ENCODE data around the gene NTHL1. TPM values are rescaled to one million over a fixed set of nuclear protein-coding genes. Genes with fewer than 3 reads are reported as not detected.

Gene NTHL1
- total RNA-seq, 1 donor from 2014 or later = 13.6 TPM

DNA sequence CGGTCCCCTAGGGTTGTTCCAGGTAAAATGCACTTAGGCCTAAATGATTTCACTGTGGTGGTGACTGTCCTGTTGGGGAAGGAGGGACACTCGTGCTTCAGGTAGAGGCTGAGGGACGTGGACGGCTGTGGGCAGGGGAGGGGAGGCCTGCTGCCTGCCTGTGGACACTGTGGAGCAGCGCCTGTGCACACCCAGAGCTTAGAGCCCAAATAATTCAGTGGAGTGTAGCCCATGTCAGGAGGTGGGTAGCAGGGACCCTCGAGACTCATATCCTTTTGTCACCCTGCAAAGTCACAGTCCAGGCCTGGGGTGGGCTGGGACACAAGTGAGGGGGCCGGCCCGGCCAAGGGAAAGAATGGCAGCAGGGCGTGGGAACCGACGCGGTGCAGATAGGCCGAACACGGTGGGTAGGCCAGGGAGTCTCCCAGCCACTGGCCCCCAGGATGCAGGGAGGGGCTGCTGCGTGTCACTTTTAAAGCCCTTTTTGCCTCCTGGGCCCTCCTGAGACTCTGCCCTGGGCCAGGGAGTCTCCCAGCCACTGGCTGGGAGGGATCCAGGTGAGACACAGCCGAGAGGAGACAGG, 21.7 kb downstream of the NTHL1 start:
- H3K27me3 ChIP-seq (ENCODE audit: control insufficient read depth in 3 of 3, insufficient read depth in 3 of 3, low read length in 3 of 3) = peaks cover 3 to 11% (median 4%) of the 10 kb centered on the region in 3 donors
- H3K27ac ChIP-seq (ENCODE audit: low read depth, low read length) = no peak overlapping the region
- H3K36me3 ChIP-seq (ENCODE audit: control insufficient read depth in 3 of 3, insufficient read depth in 3 of 3, low read length in 3 of 3) = no peaks in the 10 kb centered on the region
- peak overlapping the region; percentile 33 to 67 (median 48) for H3K4me3 ChIP-seq (ENCODE audit: low read length in 3 of 3)
- H3K4me1 ChIP-seq (ENCODE audit: control insufficient read depth in 3 of 3, insufficient read depth in 3 of 3, low read length in 3 of 3) = peaks cover 26 to 44% (median 42%) of the 10 kb centered on the region in 3 donors
- H3K9ac ChIP-seq (ENCODE audit: low read depth in 1 of 3, low read length in 3 of 3) = peak overlapping the region in 2 of 3 donors; percentile 10 to 76
- no peaks in the 10 kb centered on the region for H3K9me3 ChIP-seq (ENCODE audit: control insufficient read depth in 3 of 3, low read length in 3 of 3)

DNA sequence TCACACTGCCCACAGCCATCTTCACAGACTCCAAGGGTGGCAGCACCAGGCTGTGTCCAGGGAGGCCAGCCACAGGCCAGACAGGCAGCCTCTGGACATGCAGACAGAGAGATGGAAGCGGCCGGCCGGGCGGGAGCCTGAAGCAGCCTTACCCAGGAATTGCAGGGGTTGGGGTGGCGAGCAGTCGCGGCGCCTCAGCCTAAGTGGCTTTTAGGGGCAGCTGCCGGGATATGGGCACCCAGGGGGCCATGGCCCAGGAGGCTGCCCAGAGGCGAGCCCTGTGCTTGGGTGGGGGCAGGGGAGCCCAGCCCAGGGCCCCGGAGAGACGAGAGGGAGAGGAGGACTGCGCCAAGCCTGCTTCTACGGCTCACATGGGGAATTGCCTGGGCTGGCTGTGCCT, 22.4 kb downstream of the NTHL1 start:
- H3K9ac ChIP-seq (ENCODE audit: low read depth in 1 of 3, low read length in 3 of 3) = peak overlapping the region in 2 of 3 donors; percentile 4 to 25
- peaks cover 26 to 44% (median 42%) of the 10 kb centered on the region in 3 donors for H3K4me1 ChIP-seq (ENCODE audit: control insufficient read depth in 3 of 3, insufficient read depth in 3 of 3, low read length in 3 of 3)
- no peak overlapping the region for H3K27ac ChIP-seq (ENCODE audit: low read depth, low read length)
- peaks cover 5 to 15% (median 10%) of the 10 kb centered on the region in 3 donors for H3K27me3 ChIP-seq (ENCODE audit: control insufficient read depth in 3 of 3, insufficient read depth in 3 of 3, low read length in 3 of 3)
- H3K4me3 ChIP-seq (ENCODE audit: low read length in 3 of 3) = no peak overlapping the region
- no peaks in the 10 kb centered on the region for H3K36me3 ChIP-seq (ENCODE audit: control insufficient read depth in 3 of 3, insufficient read depth in 3 of 3, low read length in 3 of 3)
- H3K9me3 ChIP-seq (ENCODE audit: control insufficient read depth in 3 of 3, low read length in 3 of 3) = no peaks in the 10 kb centered on the region

DNA sequence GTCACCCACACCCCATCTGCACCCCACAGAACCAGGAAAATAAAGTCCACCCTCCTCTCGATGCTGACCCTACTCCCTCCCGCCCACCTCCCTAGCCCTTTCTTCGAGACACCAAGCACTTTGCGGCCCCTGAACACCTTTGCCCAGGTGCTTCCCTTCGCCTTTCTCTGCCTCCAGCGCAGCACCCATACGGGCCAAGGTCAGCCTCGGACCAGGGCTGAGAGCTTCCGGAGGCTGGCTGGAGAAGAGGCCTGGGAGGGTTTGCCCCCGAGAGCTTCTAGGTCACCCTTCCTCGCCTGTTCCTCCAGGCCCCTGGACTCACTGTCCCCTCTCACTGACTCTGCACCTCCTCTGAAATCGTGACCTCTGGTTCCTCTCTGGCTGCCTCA, 23.6 kb downstream of the NTHL1 start:
- H3K4me1 ChIP-seq (ENCODE audit: control insufficient read depth in 3 of 3, insufficient read depth in 3 of 3, low read length in 3 of 3) = peaks cover 33 to 54% (median 46%) of the 10 kb centered on the region in 3 donors
- peak overlapping the region in 1 of 3 donors; percentile 72 for H3K4me3 ChIP-seq (ENCODE audit: low read length in 3 of 3)

DNA sequence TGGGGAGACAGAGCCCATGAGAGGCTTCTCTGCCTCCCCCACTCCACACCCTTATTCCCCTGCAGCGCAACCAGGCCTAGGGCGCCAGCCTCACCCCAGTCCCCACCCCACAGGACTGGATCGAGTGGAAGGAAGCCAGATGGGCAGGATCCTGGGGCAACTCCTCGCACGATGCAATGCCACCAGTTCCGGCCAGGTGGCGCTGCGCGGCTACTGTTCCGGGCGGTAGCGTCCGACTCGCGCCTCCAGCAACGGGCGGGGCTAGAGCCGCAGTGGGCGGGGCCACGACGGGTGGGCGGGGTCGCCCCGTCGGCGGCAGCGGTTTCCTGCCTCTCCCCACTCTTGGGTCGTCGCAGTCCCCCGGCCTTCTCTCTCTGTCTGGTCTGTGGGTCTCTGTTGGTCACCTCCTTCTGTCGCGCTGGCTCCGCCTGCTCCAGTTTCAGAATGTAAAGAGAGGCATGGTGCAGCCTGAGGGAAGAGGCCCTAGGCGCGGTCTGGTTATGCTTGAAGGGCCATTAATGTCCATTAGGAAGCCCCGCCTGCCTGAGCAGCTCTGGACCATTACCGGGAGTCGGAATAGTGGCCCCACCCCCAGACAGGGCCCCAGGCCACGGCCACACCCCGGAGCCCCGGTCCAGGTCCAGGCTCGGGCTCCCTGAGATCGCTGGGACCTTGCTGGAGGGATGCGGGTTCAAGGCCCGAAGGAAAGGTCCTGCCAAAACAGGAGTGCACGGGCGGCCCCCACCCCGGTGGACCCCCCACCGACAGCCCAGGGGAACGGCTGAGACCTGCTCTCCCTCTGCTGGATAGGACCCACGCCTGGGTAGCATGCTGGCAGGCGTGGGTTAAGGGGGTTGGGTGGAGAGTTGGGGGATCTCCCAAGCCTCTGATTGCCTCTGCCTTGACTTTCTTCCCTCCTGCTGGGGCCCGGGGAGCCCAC, 24.3 kb downstream of the NTHL1 start:
- H3K4me3 ChIP-seq (ENCODE audit: low read length in 3 of 3) = peak overlapping the region; percentile 56 to 72 (median 63)
- peak overlapping the region; percentile 15 to 69 (median 43) for H3K9ac ChIP-seq (ENCODE audit: low read depth in 1 of 3, low read length in 3 of 3)
- H3K9me3 ChIP-seq (ENCODE audit: control insufficient read depth in 3 of 3, low read length in 3 of 3) = no peaks in the 10 kb centered on the region
- H3K27ac ChIP-seq (ENCODE audit: low read depth, low read length) = peak overlapping the region; percentile 52
- H3K36me3 ChIP-seq (ENCODE audit: control insufficient read depth in 3 of 3, insufficient read depth in 3 of 3, low read length in 3 of 3) = no peaks in the 10 kb centered on the region
- peaks cover 31 to 48% (median 44%) of the 10 kb centered on the region in 3 donors for H3K4me1 ChIP-seq (ENCODE audit: control insufficient read depth in 3 of 3, insufficient read depth in 3 of 3, low read length in 3 of 3)
- H3K27me3 ChIP-seq (ENCODE audit: control insufficient read depth in 3 of 3, insufficient read depth in 3 of 3, low read length in 3 of 3) = peaks cover 20 to 28% (median 26%) of the 10 kb centered on the region in 3 donors

More for the DNA sequence above, 23.6 kb downstream of the NTHL1 start:
- Histone ChIP-seq H3K9ac (ENCODE audit: low read depth in 1 of 3, low read length in 3 of 3) (peak overlapping the region in 1 of 3 donors; percentile 64), H3K36me3 (ENCODE audit: control insufficient read depth in 3 of 3, insufficient read depth in 3 of 3, low read length in 3 of 3) (no peaks in the 10 kb centered on the region), H3K9me3 (ENCODE audit: control insufficient read depth in 3 of 3, low read length in 3 of 3) (no peaks in the 10 kb centered on the region), H3K27me3 (ENCODE audit: control insufficient read depth in 3 of 3, insufficient read depth in 3 of 3, low read length in 3 of 3) (peaks cover 18 to 25% (median 23%) of the 10 kb centered on the region in 3 donors), H3K27ac (ENCODE audit: low read depth, low read length) (peak overlapping the region; percentile 52)

DNA sequence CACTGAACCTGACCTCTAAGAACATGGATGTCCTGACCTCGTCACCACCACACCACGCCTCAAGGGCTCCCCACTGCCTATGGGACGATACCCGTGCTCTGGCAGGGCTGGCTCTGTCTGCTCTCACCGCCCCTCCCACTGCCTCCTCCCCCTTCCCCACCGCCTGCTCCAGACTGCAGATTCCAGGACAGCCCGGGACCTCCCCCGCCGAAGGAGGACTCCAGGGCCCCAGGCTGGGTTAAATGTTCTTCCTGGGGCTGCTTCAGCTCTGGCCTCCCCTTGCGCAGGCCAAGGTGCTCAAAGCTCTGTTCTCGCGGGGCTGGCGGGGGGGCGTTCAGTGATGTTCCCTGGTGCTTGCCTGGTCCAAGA, 24.9 kb downstream of the NTHL1 start:
- Histone ChIP-seq H3K36me3 (ENCODE audit: control insufficient read depth in 3 of 3, insufficient read depth in 3 of 3, low read length in 3 of 3) (no peaks in the 10 kb centered on the region), H3K9ac (ENCODE audit: low read depth in 1 of 3, low read length in 3 of 3) (peak overlapping the region in 1 of 3 donors; percentile 69), H3K4me3 (ENCODE audit: low read length in 3 of 3) (peak overlapping the region; percentile 49 to 63 (median 56)), H3K9me3 (ENCODE audit: control insufficient read depth in 3 of 3, low read length in 3 of 3) (no peaks in the 10 kb centered on the region), H3K27me3 (ENCODE audit: control insufficient read depth in 3 of 3, insufficient read depth in 3 of 3, low read length in 3 of 3) (peaks cover 20 to 30% (median 26%) of the 10 kb centered on the region in 3 donors), H3K4me1 (ENCODE audit: control insufficient read depth in 3 of 3, insufficient read depth in 3 of 3, low read length in 3 of 3) (peaks cover 27 to 41% (median 38%) of the 10 kb centered on the region in 3 donors), H3K27ac (ENCODE audit: low read depth, low read length) (no peak overlapping the region)

DNA sequence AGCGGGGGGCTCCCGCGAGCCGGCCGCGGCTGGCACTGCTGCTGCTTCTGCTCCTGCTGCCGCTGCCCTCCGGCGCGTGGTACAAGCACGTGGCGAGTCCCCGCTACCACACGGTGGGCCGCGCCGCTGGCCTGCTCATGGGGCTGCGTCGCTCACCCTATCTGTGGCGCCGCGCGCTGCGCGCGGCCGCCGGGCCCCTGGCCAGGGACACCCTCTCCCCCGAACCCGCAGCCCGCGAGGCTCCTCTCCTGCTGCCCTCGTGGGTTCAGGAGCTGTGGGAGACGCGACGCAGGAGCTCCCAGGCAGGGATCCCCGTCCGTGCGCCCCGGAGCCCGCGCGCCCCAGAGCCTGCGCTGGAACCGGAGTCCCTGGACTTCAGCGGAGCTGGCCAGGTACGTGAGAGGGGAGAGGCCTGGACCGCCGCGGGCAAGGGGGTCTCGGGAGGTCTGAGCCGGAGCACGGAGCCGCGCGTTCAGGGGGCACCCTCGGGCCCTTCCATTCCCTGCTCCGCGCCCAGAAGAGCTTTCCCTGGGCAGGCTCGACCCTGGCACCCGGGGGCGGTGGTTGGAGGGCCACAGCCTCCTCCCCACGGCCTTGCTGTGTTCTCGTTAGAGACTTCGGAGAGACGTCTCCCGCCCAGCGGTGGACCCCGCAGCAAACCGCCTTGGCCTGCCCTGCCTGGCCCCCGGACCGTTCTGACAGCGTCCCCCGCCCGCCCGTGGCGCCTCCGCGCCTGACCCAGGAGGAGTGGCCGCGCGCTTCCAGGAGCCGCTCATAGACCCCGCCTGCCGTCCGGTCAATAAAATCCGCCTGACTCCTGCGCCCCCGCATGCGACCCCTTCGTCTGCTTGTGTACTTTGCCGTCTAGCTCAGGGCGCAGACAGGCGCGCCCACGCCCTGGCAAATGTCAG, 27.5 kb downstream of the NTHL1 start:
- Histone ChIP-seq H3K27me3 (ENCODE audit: control insufficient read depth in 3 of 3, insufficient read depth in 3 of 3, low read length in 3 of 3) (peaks cover 25 to 27% (median 26%) of the 10 kb centered on the region in 3 donors), H3K9me3 (ENCODE audit: control insufficient read depth in 3 of 3, low read length in 3 of 3) (no peaks in the 10 kb centered on the region), H3K36me3 (ENCODE audit: control insufficient read depth in 3 of 3, insufficient read depth in 3 of 3, low read length in 3 of 3) (no peaks in the 10 kb centered on the region), H3K4me3 (ENCODE audit: low read length in 3 of 3) (no peak overlapping the region), H3K4me1 (ENCODE audit: control insufficient read depth in 3 of 3, insufficient read depth in 3 of 3, low read length in 3 of 3) (peaks cover 18 to 26% (median 25%) of the 10 kb centered on the region in 3 donors), H3K27ac (ENCODE audit: low read depth, low read length) (no peak overlapping the region), H3K9ac (ENCODE audit: low read depth in 1 of 3, low read length in 3 of 3) (no peak overlapping the region)

DNA sequence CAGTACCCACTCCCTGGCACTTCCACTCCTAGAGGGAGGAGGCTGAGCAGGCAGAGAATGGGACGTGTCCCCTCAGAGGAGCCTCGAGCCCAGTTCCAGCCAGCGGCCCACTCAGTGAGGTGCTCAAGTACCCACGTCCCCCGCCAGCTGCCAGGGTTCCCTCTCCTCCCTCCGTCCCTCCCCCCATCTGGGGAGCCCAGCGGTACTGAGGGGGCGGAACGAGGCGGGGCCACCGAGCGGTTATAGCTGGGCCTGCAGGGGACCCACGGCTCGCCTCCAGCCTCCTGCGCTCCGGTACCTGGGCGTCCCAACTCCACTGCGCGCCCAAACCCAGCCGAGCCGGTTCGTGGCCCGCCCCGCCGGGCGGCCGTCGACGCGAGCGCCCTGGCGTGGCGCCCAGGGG, 28.1 kb downstream of the NTHL1 start, which contains the start of gene NPW:
NPW (plus strand) TSS at position 268 of the 403 bp plus-strand sequence.
- H3K27ac ChIP-seq (ENCODE audit: low read depth, low read length) = no peak within 1 kb of the TSS
- H3K4me1 ChIP-seq (ENCODE audit: control insufficient read depth in 3 of 3, insufficient read depth in 3 of 3, low read length in 3 of 3) = peaks cover 18 to 26% (median 22%) of the 10 kb centered on the region in 3 donors
- H3K9ac ChIP-seq (ENCODE audit: low read depth in 1 of 3, low read length in 3 of 3) = no peak within 1 kb of the TSS
- no peak within 1 kb of the TSS for H3K4me3 ChIP-seq (ENCODE audit: low read length in 3 of 3)
- H3K9me3 ChIP-seq (ENCODE audit: control insufficient read depth in 3 of 3, low read length in 3 of 3) = no peaks in the 10 kb centered on the region
- H3K27me3 ChIP-seq (ENCODE audit: control insufficient read depth in 3 of 3, insufficient read depth in 3 of 3, low read length in 3 of 3) = peaks cover 25 to 27% (median 26%) of the 10 kb centered on the region in 3 donors
- H3K36me3 ChIP-seq (ENCODE audit: control insufficient read depth in 3 of 3, insufficient read depth in 3 of 3, low read length in 3 of 3) = no peaks in the 10 kb centered on the region

DNA sequence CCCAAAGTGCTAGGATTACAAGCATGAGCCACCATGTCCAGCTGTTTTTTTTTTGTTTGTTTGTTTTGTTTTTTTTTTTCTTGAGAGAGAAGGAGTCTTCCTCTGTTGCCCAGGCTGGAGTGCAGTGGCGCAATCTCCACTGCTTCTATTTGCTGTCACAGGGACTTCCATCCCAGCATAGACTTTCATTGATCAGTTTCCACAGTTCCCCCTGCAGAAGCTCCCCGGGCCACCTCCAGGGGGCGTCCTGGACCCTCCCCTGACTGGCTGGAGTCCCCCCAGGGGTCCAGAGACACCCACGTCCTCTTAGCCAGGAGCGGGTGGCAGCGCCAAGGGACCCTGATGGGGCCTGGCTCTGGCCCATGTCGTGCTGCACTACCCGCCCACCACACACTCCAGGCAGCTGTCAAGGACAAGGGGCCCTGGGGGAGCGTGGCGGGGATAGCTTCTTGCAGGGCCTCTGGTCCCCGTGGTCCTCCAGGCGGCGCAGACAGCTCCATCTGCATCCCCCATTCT, 31.2 kb downstream of the NTHL1 start:
- Histone ChIP-seq H3K27me3 (ENCODE audit: control insufficient read depth in 3 of 3, insufficient read depth in 3 of 3, low read length in 3 of 3) (peaks cover 21 to 24% (median 23%) of the 10 kb centered on the region in 3 donors), H3K4me3 (ENCODE audit: low read length in 3 of 3) (no peak overlapping the region), H3K27ac (ENCODE audit: low read depth, low read length) (no peak overlapping the region), H3K4me1 (ENCODE audit: control insufficient read depth in 3 of 3, insufficient read depth in 3 of 3, low read length in 3 of 3) (peaks cover 6 to 10% (median 6%) of the 10 kb centered on the region in 3 donors), H3K9ac (ENCODE audit: low read depth in 1 of 3, low read length in 3 of 3) (no peak overlapping the region), H3K9me3 (ENCODE audit: control insufficient read depth in 3 of 3, low read length in 3 of 3) (no peaks in the 10 kb centered on the region), H3K36me3 (ENCODE audit: control insufficient read depth in 3 of 3, insufficient read depth in 3 of 3, low read length in 3 of 3) (no peaks in the 10 kb centered on the region)

DNA sequence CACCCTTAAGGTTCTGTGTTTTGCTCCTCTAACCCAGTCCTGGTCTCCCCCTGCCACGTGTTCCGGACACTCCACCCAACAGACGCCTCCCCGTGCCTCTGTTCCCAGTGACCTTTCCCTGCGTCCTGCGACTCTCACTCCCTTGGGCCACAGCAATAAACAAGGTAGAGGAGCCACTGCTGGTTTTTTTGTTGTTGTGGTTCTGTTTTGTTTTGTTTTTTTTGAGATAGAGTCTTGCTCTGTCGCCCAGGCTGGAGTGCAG, 31.8 kb downstream of the NTHL1 start:
- H3K4me1 ChIP-seq (ENCODE audit: control insufficient read depth in 3 of 3, insufficient read depth in 3 of 3, low read length in 3 of 3) = peaks cover 6 to 10% (median 6%) of the 10 kb centered on the region in 3 donors
- peaks cover 21 to 22% (median 22%) of the 10 kb centered on the region in 3 donors for H3K27me3 ChIP-seq (ENCODE audit: control insufficient read depth in 3 of 3, insufficient read depth in 3 of 3, low read length in 3 of 3)
- H3K36me3 ChIP-seq (ENCODE audit: control insufficient read depth in 3 of 3, insufficient read depth in 3 of 3, low read length in 3 of 3) = no peaks in the 10 kb centered on the region
- H3K4me3 ChIP-seq (ENCODE audit: low read length in 3 of 3) = no peak overlapping the region
- H3K9ac ChIP-seq (ENCODE audit: low read depth in 1 of 3, low read length in 3 of 3) = no peak overlapping the region
- no peaks in the 10 kb centered on the region for H3K9me3 ChIP-seq (ENCODE audit: control insufficient read depth in 3 of 3, low read length in 3 of 3)
- H3K27ac ChIP-seq (ENCODE audit: low read depth, low read length) = no peak overlapping the region

All from skeletal muscle tissue (tissue), 4 donors.